Endodermal cell (in vitro differentiated cells): Measurements from ENCODE around the gene SART1. TPM values are rescaled to one million over a fixed set of nuclear protein-coding genes. Genes with fewer than 3 reads are reported as not detected.
A peak's percentile ranks its signal among the peaks of the same experiment; 100 is the strongest.

Experiments
- DNase-seq: peaks from one replicate; pipeline ENCODE4 v3.0.0-alpha.2; 2017
- H3K27ac ChIP-seq: 2 replicates; pipeline ENCODE4 v1.5.1; 2013; ENCODE audit warnings: mild to moderate bottlenecking, low read depth, low read length, moderate library complexity
- H3K27me3 ChIP-seq: 2 replicates; pipeline ENCODE4 v1.6.1; 2013; ENCODE audit warnings: mild to moderate bottlenecking, low read length, moderate library complexity; ENCODE audit not compliant: insufficient read depth, control insufficient read depth, poor library complexity, severe bottlenecking
- H3K36me3 ChIP-seq: 2 replicates; pipeline ENCODE4 v1.7.0; 2013; ENCODE audit warnings: mild to moderate bottlenecking, low read length, moderate library complexity; ENCODE audit not compliant: control insufficient read depth, insufficient read depth
- H3K4me1 ChIP-seq: one replicate; pipeline ENCODE4 v1.7.0; 2013; ENCODE audit warnings: low read length; ENCODE audit not compliant: control insufficient read depth, insufficient read depth
- H3K4me3 ChIP-seq: 2 replicates; pipeline ENCODE4 v1.5.1; 2013; ENCODE audit warnings: mild to moderate bottlenecking, low read length, moderate library complexity
- H3K9ac ChIP-seq: 2 replicates; pipeline ENCODE4 v1.6.1; 2013; ENCODE audit warnings: mild to moderate bottlenecking, low read length, moderate library complexity; ENCODE audit not compliant: poor library complexity, severe bottlenecking; ENCODE audit errors: extremely low read depth
- H3K9me3 ChIP-seq: 2 replicates; pipeline ENCODE4 v1.6.1; 2013; ENCODE audit warnings: mild to moderate bottlenecking, low read length, moderate library complexity; ENCODE audit not compliant: control insufficient read depth
- H3K27ac Mint-ChIP-seq: 2 replicates; pipeline ENCODE4 v1.8.0; 2020; ENCODE audit warnings: mixed read lengths
- H3K27me3 Mint-ChIP-seq: 2 replicates; pipeline ENCODE4 v1.8.0; 2021; ENCODE audit warnings: mild to moderate bottlenecking, mixed read lengths; ENCODE audit not compliant: insufficient read depth
- H3K36me3 Mint-ChIP-seq: 2 replicates; pipeline ENCODE4 v1.8.0; 2020; ENCODE audit warnings: low read depth, mixed read lengths
- H3K4me1 Mint-ChIP-seq: 2 replicates; pipeline ENCODE4 v1.8.0; 2020; ENCODE audit warnings: mixed read lengths
- H3K4me3 Mint-ChIP-seq: 2 replicates; pipeline ENCODE4 v1.8.0; 2020; ENCODE audit warnings: mild to moderate bottlenecking, moderate library complexity, mixed read lengths
- H3K9me3 Mint-ChIP-seq: 2 replicates; pipeline ENCODE4 v1.8.0; 2020; ENCODE audit warnings: mild to moderate bottlenecking, mixed read lengths
- CTCF ChIP-seq: fragments of 200-600 bp; sonication (generic); conservative IDR thresholded peaks from 2 replicates; pipeline ENCODE4 v1.5.0; 2021; ENCODE audit warnings: antibody characterized with exemption, mild to moderate bottlenecking
- WGBS, 2 experiments: methylation state at CpG; one replicate each; pipeline versions ENCODE4 v1.1.5 to v1.1.7; 2013; ENCODE audit warnings: missing lambda C conversion rate in 2 of 2, mixed read lengths in 1 of 2; ENCODE audit not compliant: insufficient coverage in 1 of 2, insufficient read length in 1 of 2; 5-methylcytosine and 5-hydroxymethylcytosine counted together
- total RNA-seq, 2 donors: library from RNA; stranded (reverse); fragmentation: NEBNext Ultra II Directional in 1 of 2; extraction: Animal tissue kit (Norgen Biotek cat#: 25700) in 1 of 2; gene quantifications; 2 replicates in 1 of 2; 3 replicates in 1 of 2; pipeline ENCODE4 v1.2.1, GENCODE V29; 2021

SART1 gene
- total RNA-seq, 2 donors from 2014 or later, result 50.6 to 52.0 TPM

- peaks cover 19% of the 10 kb centered on the region for H3K36me3 Mint-ChIP-seq
- peak within 1 kb of the TSS; percentile 87 for H3K9ac ChIP-seq
- peak within 1 kb of the TSS; percentile 79 for H3K4me3 Mint-ChIP-seq
- 0 to 1% methylated on average over 26 to 54 of the region's 59 CpGs for WGBS, 2 experiments
- peaks cover 4% of the 10 kb centered on the region for H3K27me3 Mint-ChIP-seq
- no peaks in the 10 kb centered on the region for H3K4me1 Mint-ChIP-seq
- no peaks in the 10 kb centered on the region for H3K9me3 ChIP-seq
- peaks cover 15% of the 10 kb centered on the region for H3K36me3 ChIP-seq
- H3K4me1 ChIP-seq, result peaks cover 7% of the 10 kb centered on the region
- peak; percentile 13 for TF ChIP-seq CTCF
- H3K27ac ChIP-seq, result peak within 1 kb of the TSS; percentile 77
- peak within 1 kb of the TSS; percentile 97 for H3K4me3 ChIP-seq
- peak; percentile 99 for DNase-seq
- H3K27ac Mint-ChIP-seq, result peak within 1 kb of the TSS; percentile 84
- H3K9me3 Mint-ChIP-seq, result no peaks in the 10 kb centered on the region
- H3K27me3 ChIP-seq, result no peaks in the 10 kb centered on the region
Measured at GRCh38 chr11:65919141-65919572, 42.4 kb upstream of the SART1 start, which contains the start of gene DRAP1. TSS of gene DRAP1 (plus strand) at chr11:65919426. CDS start at chr11:65919502, 76 bp downstream.

GRCh38 chr11:65919573-65920371, 41.8 kb upstream of the SART1 start:
- Mint-ChIP-seq H3K36me3 (peaks cover 19% of the 10 kb centered on the region), H3K4me1 (no peaks in the 10 kb centered on the region), H3K27ac (peak overlapping the region; percentile 61), H3K9me3 (no peaks in the 10 kb centered on the region), H3K4me3 (peak overlapping the region; percentile 79), H3K27me3 (peaks cover 3% of the 10 kb centered on the region)
- Histone ChIP-seq H3K27me3 (no peaks in the 10 kb centered on the region), H3K9ac (peak overlapping the region; percentile 38), H3K9me3 (no peaks in the 10 kb centered on the region), H3K36me3 (peaks cover 15% of the 10 kb centered on the region), H3K4me3 (peak overlapping the region; percentile 84), H3K4me1 (peaks cover 7% of the 10 kb centered on the region), H3K27ac (no peak overlapping the region)
- peak; percentile 1 for TF ChIP-seq CTCF
- WGBS, 2 experiments, result 5 to 21% methylated on average over 13 to 55 of the region's 60 CpGs
- DNase-seq, result peak; percentile 78

GRCh38 chr11:65920372-65920802, 41.1 kb upstream of the SART1 start:
- Mint-ChIP-seq H3K36me3 (peaks cover 19% of the 10 kb centered on the region), H3K4me3 (peak overlapping the region; percentile 79), H3K4me1 (no peaks in the 10 kb centered on the region), H3K27ac (no peak overlapping the region), H3K27me3 (no peaks in the 10 kb centered on the region), H3K9me3 (no peaks in the 10 kb centered on the region)
- H3K9ac ChIP-seq, result peak overlapping the region; percentile 38
- no peak for TF ChIP-seq CTCF
- 88 to 90% methylated on average over 11 to 15 of the region's 15 CpGs for WGBS, 2 experiments
- H3K27me3 ChIP-seq, result no peaks in the 10 kb centered on the region
- peaks cover 7% of the 10 kb centered on the region for H3K4me1 ChIP-seq
- H3K4me3 ChIP-seq, result peak overlapping the region; percentile 84
- no peak overlapping the region for H3K27ac ChIP-seq
- no peak for DNase-seq
- H3K9me3 ChIP-seq, result no peaks in the 10 kb centered on the region
- peaks cover 15% of the 10 kb centered on the region for H3K36me3 ChIP-seq
